Body of pancreas (tissue), 4 donors: ENCODE data around the gene NOL3.

Source experiments
- POLR2A ChIP-seq, 3 donors: fragments of 450-650 bp; IDR thresholded peaks; one replicate each; pipeline ENCODE4 v1.6.1; 2016; ENCODE audit warnings: antibody characterized with exemption in 3 of 3, mild to moderate bottlenecking in 2 of 3
- TF ChIP-seq, protein P1 (sequence below), 7 experiments: fragments of 450-650 bp in 4 of 7; fragments of 200-600 bp in 3 of 7; sonication (generic) in 3 of 7; IDR thresholded peaks; one replicate each; pipeline ENCODE4 v1.5.1; 2016 to 2019; ENCODE audit warnings: antibody characterized with exemption in 7 of 7

- TF ChIP-seq, protein P1, sequence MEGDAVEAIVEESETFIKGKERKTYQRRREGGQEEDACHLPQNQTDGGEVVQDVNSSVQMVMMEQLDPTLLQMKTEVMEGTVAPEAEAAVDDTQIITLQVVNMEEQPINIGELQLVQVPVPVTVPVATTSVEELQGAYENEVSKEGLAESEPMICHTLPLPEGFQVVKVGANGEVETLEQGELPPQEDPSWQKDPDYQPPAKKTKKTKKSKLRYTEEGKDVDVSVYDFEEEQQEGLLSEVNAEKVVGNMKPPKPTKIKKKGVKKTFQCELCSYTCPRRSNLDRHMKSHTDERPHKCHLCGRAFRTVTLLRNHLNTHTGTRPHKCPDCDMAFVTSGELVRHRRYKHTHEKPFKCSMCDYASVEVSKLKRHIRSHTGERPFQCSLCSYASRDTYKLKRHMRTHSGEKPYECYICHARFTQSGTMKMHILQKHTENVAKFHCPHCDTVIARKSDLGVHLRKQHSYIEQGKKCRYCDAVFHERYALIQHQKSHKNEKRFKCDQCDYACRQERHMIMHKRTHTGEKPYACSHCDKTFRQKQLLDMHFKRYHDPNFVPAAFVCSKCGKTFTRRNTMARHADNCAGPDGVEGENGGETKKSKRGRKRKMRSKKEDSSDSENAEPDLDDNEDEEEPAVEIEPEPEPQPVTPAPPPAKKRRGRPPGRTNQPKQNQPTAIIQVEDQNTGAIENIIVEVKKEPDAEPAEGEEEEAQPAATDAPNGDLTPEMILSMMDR (IDR thresholded peaks at IDR 0.05): no peak
- no peak for TF ChIP-seq POLR2A (IDR thresholded peaks at IDR 0.05)
Observed at GRCh38 chr16:67157106-67157748, 13.1 kb upstream of the NOL3 start.
